HEK293T (cell line): ENCODE measurements around the gene CRIP3.

ENCODE experiments used
- BHLHE40 ChIP-seq: fragments of 450-650 bp; IDR thresholded peaks from 2 replicates; pipeline ENCODE4 v1.6.1; 2016; ENCODE audit warnings: mild to moderate bottlenecking, moderate library complexity, borderline replicate concordance
- ELF4 ChIP-seq: fragments of 450-650 bp; IDR thresholded peaks from 2 replicates; pipeline ENCODE4 v1.6.1; 2017; ENCODE audit warnings: antibody characterized with exemption
- FOXA1 ChIP-seq: fragments of 450-650 bp; IDR thresholded peaks from 2 replicates; pipeline ENCODE4 v1.6.1; 2016; ENCODE audit warnings: mild to moderate bottlenecking
- FOXK2 ChIP-seq: fragments of 450-650 bp; IDR thresholded peaks from 2 replicates; pipeline ENCODE4 v1.6.1; 2016; ENCODE audit warnings: mild to moderate bottlenecking
- NFRKB ChIP-seq: fragments of 450-650 bp; IDR thresholded peaks from 2 replicates; pipeline ENCODE4 v1.6.1; 2016; ENCODE audit warnings: mild to moderate bottlenecking, moderate library complexity
- PKNOX1 ChIP-seq: fragments of 450-650 bp; IDR thresholded peaks from 2 replicates; pipeline ENCODE4 v1.6.1; 2016
- TARDBP ChIP-seq: fragments of 450-650 bp; IDR thresholded peaks from 2 replicates; pipeline ENCODE4 v1.6.1; 2016
- ZNF384 ChIP-seq: fragments of 450-650 bp; IDR thresholded peaks from 2 replicates; pipeline ENCODE4 v1.6.1; 2016

- TF ChIP-seq BHLHE40 (no peak), NFRKB (no peak), PKNOX1 (no peak), FOXK2 (no peak), TARDBP (no peak), ZNF384 (no peak), ELF4 (no peak), FOXA1 (no peak)
Observed at GRCh38 chr6:43306086-43306485, 2.5 kb downstream of the CRIP3 start.
